HEK293T (cell line): Measurements from ENCODE around the gene ZBTB44.
"Not testable (repeated sequence)": the region's sequence is repeated elsewhere in the genome, so short reads cannot be mapped to it uniquely, and the experiment has no call there.

Experiments used
- CTCF ChIA-PET: fragments of 350-600 bp; formaldehyde crosslinking; extraction: SDS; loops from one replicate; lab custom pipeline; 2021; ENCODE audit warnings: antibody characterized with exemption, inconsistent platforms; lab: Yijun Ruan, JAX
- POLR2A ChIA-PET: fragments of 350-600 bp; formaldehyde crosslinking; extraction: SDS; loops from one replicate; lab custom pipeline; 2020; ENCODE audit warnings: antibody characterized with exemption, inconsistent platforms; lab: Yijun Ruan, JAX
- DNase-seq: peaks from one replicate; pipeline ENCODE4 v3.0.0; 2012; ENCODE audit warnings: mixed read lengths; ENCODE audit errors: extremely low spot score
- ARNT ChIP-seq: fragments of 450-650 bp; IDR thresholded peaks from 2 replicates; pipeline ENCODE4 v1.6.1; 2017; ENCODE audit warnings: mild to moderate bottlenecking
- BHLHE40 ChIP-seq: fragments of 450-650 bp; IDR thresholded peaks from 2 replicates; pipeline ENCODE4 v1.6.1; 2016; ENCODE audit warnings: mild to moderate bottlenecking, moderate library complexity, borderline replicate concordance
- CTBP1 ChIP-seq: fragments of 450-650 bp; IDR thresholded peaks from 2 replicates; pipeline ENCODE4 v1.6.1; 2016; ENCODE audit warnings: borderline replicate concordance
- ELF4 ChIP-seq: fragments of 450-650 bp; IDR thresholded peaks from 2 replicates; pipeline ENCODE4 v1.6.1; 2017; ENCODE audit warnings: antibody characterized with exemption
- FOXA1 ChIP-seq: fragments of 450-650 bp; IDR thresholded peaks from 2 replicates; pipeline ENCODE4 v1.6.1; 2016; ENCODE audit warnings: mild to moderate bottlenecking
- FOXK2 ChIP-seq: fragments of 450-650 bp; IDR thresholded peaks from 2 replicates; pipeline ENCODE4 v1.6.1; 2016; ENCODE audit warnings: mild to moderate bottlenecking
- FOXM1 ChIP-seq: fragments of 450-650 bp; IDR thresholded peaks from 2 replicates; pipeline ENCODE4 v1.6.1; 2017; ENCODE audit warnings: mild to moderate bottlenecking, borderline replicate concordance
- HDGF ChIP-seq: fragments of 450-650 bp; IDR thresholded peaks from 2 replicates; pipeline ENCODE4 v1.6.1; 2017; ENCODE audit warnings: antibody characterized with exemption, borderline replicate concordance
- L3MBTL2 ChIP-seq: fragments of 450-650 bp; conservative IDR thresholded peaks from 2 replicates; pipeline ENCODE4 v1.6.1; 2016; ENCODE audit warnings: mild to moderate bottlenecking
- LEF1 ChIP-seq: fragments of 450-650 bp; IDR thresholded peaks from 2 replicates; pipeline ENCODE4 v1.6.1; 2017; ENCODE audit warnings: mild to moderate bottlenecking, borderline replicate concordance
- NFRKB ChIP-seq: fragments of 450-650 bp; IDR thresholded peaks from 2 replicates; pipeline ENCODE4 v1.6.1; 2016; ENCODE audit warnings: mild to moderate bottlenecking, moderate library complexity
- SP1 ChIP-seq: fragments of 450-650 bp; IDR thresholded peaks from 2 replicates; pipeline ENCODE4 v1.6.1; 2017
- SUZ12 ChIP-seq: fragments of 450-650 bp; IDR thresholded peaks from 2 replicates; pipeline ENCODE4 v1.6.1; 2016; ENCODE audit warnings: mild to moderate bottlenecking
- TARDBP ChIP-seq: fragments of 450-650 bp; IDR thresholded peaks from 2 replicates; pipeline ENCODE4 v1.6.1; 2016
- ZNF384 ChIP-seq: fragments of 450-650 bp; IDR thresholded peaks from 2 replicates; pipeline ENCODE4 v1.6.1; 2016
- TF ChIP-seq, protein P1 (sequence below): fragments of 450-650 bp; IDR thresholded peaks from 2 replicates; pipeline ENCODE4 v1.6.1; 2016

Gene ZBTB44

DNA sequence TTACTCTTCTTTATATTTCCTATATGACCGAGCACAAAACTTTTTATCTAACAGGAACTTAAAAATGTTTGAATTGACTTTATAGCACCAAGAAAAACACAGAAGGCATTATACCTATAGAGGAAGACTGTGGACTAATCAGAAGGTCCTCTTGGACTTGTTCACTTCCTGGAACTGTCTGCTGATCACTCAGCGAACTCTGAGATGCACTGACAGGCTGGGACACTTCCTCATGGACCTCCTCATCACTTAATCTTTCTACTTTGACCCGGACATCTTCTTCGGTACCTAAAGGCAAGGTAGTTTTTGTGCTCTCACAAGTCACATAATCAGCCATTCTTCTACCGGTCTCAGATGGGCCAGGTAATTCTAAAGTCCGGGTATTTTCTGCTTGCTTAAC lies 54.0 kb downstream of the ZBTB44 start:
- DNase-seq = no peak
- TF ChIP-seq BHLHE40 = no peak
- no peak for TF ChIP-seq FOXA1
- TF ChIP-seq L3MBTL2 = no peak
- TF ChIP-seq NFRKB = no peak
- TF ChIP-seq ELF4 = no peak
- no peak for TF ChIP-seq LEF1
- no peak for TF ChIP-seq SUZ12
- no peak for TF ChIP-seq HDGF
- TF ChIP-seq FOXM1 = no peak
- TF ChIP-seq TARDBP = no peak
- TF ChIP-seq FOXK2 = no peak
- TF ChIP-seq, protein P1, sequence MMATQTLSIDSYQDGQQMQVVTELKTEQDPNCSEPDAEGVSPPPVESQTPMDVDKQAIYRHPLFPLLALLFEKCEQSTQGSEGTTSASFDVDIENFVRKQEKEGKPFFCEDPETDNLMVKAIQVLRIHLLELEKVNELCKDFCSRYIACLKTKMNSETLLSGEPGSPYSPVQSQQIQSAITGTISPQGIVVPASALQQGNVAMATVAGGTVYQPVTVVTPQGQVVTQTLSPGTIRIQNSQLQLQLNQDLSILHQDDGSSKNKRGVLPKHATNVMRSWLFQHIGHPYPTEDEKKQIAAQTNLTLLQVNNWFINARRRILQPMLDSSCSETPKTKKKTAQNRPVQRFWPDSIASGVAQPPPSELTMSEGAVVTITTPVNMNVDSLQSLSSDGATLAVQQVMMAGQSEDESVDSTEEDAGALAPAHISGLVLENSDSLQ = no peak
- TF ChIP-seq CTBP1 = no peak
- TF ChIP-seq ARNT = no peak
- no peak for TF ChIP-seq SP1
- POLR2A ChIA-PET = no interaction called here
- CTCF ChIA-PET = no interaction called here

DNA sequence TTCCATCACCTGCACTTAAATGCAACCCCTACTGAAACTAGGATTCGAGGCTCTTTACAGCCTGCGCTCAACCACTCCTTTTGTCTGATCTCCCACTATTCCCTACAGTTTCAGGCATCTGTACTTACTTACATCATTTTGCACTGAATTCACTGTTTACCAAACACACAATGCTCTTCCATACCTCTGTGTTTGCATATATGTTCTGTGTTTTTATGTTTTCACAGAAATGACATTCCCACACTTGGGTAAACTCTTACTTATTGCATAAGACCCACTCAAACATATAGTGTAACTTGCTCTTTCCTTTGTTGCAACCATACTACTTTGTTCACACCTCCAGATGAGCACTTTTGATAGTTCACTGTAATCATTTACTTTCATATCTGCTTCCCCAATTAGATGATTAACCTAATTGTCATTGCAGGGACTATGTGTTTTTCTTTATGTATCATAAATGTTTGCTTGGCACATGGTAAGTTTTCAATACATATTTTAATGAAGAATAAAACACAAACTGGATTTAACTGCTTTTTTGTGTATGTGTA lies 54.6 kb downstream of the ZBTB44 start:
- TF ChIP-seq CTBP1 (no peak), BHLHE40 (no peak), HDGF (no peak), FOXM1 (no peak), ARNT (no peak), FOXA1 (no peak), L3MBTL2 (no peak), TARDBP (no peak), SUZ12 (no peak), SP1 (no peak), ZNF384 (no peak), ELF4 (no peak), NFRKB (no peak), LEF1 (no peak), FOXK2 (no peak)
- TF ChIP-seq, protein P1 = no peak
- DNase-seq = no peak
- POLR2A ChIA-PET = no interaction called here
- CTCF ChIA-PET = no interaction called here

DNA sequence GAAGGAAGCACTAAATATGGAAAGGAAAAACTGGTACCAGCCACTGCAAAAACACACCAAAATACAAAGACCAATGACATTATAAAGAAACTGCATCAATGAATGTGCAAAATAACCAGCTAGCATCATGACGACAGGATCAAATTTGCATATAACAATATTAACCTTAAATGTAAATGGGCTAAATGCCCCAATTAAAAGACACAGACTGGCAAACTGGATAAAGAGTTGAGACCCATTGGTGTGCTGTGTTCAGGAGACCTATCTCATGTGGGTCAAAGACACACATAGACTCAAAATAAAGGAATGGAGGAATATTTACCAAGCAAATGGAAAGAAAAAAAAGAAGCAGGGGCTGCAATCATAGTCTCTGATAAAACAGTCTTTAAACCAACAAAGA lies 63.0 kb downstream of the ZBTB44 start:
- CTCF ChIA-PET, POLR2A ChIA-PET, DNase-seq: not testable (repeated sequence)

DNA sequence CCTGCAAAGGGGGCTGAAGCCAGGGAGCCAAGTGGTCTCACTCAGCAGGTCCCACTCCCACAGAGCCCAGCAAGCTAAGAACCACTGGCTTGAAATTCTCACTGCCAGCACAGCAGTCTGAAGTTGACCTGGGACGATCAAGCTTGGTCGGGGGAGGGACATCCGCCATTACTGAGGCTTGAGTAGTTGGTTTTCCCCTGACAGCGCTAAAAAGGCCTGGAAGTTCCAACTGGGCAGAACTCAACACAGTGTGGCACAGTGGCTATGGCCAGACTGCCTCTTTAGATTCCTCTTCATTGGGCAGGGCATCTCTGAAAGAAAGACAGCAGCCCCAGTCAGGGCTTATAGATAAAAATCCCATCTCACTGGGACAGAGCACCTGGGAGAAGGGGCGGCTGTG lies 64.8 kb downstream of the ZBTB44 start:
- DNase-seq, POLR2A ChIA-PET, CTCF ChIA-PET: not testable (repeated sequence)

DNA sequence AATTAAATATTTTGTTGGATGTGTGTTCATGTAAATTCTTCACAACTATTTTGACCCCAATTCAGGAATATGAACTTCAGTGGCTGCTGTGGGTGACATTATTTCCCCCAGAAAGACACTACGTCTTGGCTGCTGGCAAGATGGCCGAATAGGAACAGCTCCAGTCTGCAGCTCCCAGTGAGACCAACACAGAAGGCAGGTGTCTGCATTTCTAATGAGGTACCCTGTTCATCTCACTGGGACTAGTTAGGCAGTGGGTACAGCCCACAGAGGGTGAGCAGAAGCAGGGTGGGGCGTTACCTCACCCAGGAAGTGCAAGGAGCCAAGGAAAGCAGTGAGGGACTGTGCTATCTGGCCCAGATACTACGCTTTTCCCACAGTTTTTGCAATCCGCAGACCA lies 65.3 kb downstream of the ZBTB44 start:
- DNase-seq = no peak
- ChIA-PET POLR2A (no interaction called here), CTCF (no interaction called here)
- no peak for TF ChIP-seq L3MBTL2
- TF ChIP-seq NFRKB = no peak
- TF ChIP-seq, protein P1 = no peak
- TF ChIP-seq CTBP1 = no peak
- no peak for TF ChIP-seq ZNF384
- no peak for TF ChIP-seq TARDBP
- no peak for TF ChIP-seq ARNT
- no peak for TF ChIP-seq BHLHE40
- no peak for TF ChIP-seq FOXK2
- no peak for TF ChIP-seq SUZ12
- no peak for TF ChIP-seq ELF4
- TF ChIP-seq SP1 = no peak
- no peak for TF ChIP-seq LEF1
- TF ChIP-seq FOXM1 = no peak
- no peak for TF ChIP-seq HDGF

DNA sequence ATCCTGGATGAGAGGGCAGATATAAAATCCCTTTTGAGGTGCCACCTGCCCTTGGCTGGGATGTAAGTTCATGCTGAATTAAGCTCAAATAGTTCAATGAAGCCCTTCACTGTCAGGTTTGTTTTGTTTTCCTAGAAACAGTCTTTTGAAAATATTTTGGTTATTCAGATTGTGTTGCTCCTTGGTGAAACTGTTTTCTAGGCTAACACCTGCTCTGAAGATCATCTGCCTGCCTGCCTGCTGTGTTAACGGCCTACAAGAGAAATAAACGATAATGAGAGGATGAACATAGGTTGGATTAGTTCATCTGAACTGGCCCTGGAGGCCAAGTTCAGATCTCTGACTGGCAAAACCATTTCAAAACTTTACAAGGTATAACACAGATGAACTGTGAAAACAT lies 67.4 kb downstream of the ZBTB44 start:
- DNase-seq = no peak
- no peak for TF ChIP-seq FOXA1
- TF ChIP-seq, protein P1 = no peak
- no peak for TF ChIP-seq LEF1
- no peak for TF ChIP-seq ARNT
- ChIA-PET CTCF (no interaction called here), POLR2A (no interaction called here)

DNA sequence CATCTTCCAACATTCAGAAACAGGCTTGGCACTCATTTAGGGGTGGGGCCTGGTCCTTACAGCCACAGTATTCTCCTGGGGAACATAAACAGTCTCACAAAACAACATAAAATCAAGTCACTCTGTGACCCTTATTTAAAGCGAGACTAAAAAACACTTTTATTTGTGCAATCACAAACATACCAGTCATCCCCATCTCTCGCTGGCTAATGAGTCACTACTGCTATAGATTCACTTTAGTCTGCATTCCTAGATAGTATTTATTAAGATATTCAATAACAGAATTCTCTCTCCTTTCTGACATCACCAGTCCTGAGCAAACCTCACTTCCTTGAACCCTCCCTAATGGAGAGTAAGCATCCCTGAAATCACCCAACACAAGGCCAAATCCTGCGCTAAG lies 68.0 kb downstream of the ZBTB44 start:
- ChIA-PET CTCF (no interaction called here), POLR2A (no interaction called here)
- no peak for TF ChIP-seq SUZ12
- TF ChIP-seq SP1 = no peak
- no peak for TF ChIP-seq LEF1
- TF ChIP-seq ZNF384 = no peak
- no peak for TF ChIP-seq CTBP1
- TF ChIP-seq BHLHE40 = no peak
- TF ChIP-seq TARDBP = no peak
- TF ChIP-seq ELF4 = no peak
- no peak for TF ChIP-seq ARNT
- TF ChIP-seq FOXA1 = no peak
- TF ChIP-seq FOXK2 = no peak
- no peak for DNase-seq
